NCI-H748 treated with DMSO at 0.1 percent for 48 hours (cell line): ENCODE measurements around the gene PLEKHA8.

Experiments
- DNase-seq: peaks from one replicate; lab custom pipeline; 2025; lab: John Stamatoyannopoulos, UW

Gene PLEKHA8

DNA sequence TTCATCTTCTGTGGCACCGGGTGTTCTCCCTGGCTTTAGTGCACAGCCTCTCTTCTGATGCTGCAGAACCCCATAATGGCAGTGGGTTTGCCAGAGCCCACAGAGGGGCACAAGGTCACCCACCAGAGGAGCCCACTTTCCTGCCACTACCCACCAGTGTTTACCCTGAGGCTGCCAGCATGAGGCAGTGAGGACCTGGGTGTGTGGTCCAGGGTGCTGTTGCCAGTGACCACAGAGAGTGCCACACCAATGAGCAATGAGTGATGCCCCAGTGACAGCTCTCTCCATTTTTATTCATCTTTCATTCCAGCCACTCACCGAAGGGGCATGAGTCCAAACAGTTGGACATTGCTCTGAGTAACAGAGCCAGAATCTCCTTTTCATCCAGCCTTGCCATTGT is 141.4 kb downstream of the PLEKHA8 start:
- no peak for DNase-seq

DNA sequence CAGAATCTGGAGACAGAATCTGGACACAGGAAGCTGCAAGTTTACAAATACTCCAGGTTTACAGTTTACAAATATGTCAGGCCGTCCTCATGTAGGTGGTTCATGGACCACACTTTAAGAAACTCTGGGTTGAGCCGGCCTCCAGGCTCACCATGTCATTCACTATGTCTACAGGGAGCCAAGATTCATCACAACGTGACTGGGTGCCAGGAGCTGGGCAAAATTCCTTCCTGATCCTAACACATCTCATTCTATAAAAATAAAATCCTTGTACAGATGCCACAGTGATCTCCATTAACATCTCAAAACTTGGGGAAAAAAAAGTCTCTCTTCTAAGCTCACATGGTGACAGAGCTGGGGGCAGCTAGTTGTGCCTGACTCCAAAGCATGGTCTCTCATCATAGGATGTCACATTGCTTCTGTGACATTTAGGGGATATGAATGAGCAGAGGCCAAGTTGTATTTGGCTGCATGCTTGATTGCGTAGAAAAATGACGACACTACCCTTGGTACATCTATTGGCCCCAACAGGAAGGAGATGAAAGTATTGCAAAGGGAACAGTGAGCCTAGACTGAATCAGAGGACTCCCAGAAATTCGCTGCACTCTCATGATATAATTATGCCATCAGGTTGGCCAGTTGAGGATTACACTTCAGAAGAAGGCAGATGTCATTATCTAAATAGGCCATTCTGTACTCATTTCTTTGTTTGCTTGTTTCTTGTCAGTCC is 142.4 kb downstream of the PLEKHA8 start:
- DNase-seq, result no peak

DNA sequence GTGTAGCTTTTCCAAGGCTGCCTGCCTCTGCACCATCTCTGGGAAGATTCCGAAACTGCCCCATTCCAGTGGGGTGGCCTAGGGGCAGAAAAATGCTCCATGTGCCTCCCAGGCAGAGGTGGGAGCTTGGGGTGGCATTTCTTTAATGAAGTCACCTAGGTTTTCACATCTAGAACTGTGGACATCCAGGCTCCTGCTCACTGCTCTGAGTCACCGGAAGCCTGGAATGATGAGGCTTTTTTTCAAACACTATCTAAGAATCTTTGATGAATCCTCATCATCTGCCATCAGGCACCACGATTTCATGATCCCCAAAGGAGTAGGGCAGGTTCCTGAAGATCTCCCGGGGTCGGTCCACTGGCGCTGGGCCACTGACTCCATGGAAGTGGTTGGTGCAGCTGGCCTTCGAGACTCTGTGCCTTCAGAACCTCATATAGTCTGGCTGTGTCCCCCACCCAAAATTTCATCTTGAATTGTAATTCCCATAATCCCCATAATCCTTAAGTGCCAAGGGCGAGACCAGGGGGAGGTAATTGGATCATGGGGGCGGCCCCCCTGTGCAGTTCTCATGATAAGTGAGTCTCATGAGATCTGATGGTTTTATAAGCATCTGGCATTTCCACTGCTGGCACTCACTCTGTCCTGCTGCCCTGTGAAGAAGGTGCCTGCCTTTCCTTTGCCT is 143.7 kb downstream of the PLEKHA8 start:
- DNase-seq, result no peak

DNA sequence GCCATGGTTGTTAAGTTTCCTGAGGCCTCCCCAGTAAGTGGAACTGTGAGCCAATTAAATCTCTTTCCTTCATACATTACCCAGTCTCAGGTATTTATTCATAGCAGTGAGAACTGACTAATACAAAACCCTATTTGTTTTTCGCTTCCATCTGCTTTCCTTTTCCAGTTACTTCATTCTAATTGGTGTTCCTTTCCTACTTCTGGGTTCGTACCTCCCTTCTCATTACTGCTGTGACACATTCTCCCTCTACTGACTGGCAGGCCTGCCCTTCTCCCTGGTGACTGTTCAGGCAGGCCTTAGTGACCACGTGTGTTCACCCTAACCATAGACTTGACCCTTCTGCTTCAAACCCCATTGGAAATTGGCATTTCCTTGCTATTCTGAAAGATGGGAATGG is 144.2 kb downstream of the PLEKHA8 start:
- no peak for DNase-seq

DNA sequence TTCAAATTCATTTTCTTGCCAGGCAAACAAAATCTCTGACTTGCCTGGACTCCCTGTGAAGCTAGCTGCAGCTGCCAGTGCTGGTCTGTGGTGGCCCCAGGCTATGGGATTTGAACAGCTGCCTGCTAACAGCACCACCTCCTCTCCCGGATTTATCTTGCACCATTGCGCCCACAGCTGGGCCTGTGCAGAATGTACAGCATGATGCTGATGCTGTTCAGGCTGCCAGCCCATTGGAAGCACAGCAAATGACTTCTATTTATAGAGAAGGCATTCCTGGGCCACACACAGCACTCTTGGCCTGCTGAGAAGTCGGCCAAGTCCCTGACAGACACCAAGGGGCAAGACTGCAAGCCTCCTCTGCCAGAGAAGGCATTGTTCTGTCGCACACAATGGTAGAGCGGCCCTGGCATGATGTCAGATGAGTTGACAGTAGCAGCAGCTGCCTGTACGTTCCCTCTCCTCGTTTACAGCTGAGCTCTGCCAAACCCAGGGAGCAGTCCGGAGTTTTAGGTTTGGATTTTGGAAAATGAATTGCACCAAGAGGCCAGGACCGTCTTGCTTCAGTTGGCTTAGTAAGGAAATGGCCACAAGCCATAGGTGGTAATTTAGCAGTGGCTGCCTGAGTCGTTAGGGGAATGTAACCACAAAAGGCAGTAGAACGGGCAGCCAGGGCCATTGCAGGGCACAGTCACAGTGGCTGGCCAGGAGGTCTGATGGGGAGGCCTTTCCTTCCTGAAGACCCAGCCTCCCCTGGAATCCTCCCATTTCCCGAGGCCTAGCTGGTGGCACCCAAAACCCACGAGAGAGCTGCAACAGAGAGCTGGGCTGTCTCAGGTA is 145.1 kb downstream of the PLEKHA8 start:
- peak; percentile 43 for DNase-seq

DNA sequence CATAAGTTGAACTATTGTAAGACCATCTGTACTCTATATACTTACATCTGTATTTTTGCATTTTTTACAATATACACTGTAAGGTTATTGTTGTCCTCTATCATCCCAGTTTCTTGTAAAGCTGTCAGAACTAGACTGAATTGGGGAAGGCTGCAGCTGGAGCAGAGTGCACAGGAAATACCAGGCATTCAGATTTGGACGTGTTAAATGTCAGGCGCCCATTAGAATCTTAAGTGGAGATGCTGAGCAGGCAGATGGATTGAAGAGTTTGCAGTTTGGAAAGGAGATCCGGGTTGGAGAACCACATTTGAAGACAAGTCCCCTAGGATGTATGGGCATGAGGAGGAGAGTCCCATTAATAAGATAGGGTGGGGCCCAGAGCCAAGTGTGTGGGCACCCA is 147.0 kb downstream of the PLEKHA8 start:
- DNase-seq, result no peak

DNA sequence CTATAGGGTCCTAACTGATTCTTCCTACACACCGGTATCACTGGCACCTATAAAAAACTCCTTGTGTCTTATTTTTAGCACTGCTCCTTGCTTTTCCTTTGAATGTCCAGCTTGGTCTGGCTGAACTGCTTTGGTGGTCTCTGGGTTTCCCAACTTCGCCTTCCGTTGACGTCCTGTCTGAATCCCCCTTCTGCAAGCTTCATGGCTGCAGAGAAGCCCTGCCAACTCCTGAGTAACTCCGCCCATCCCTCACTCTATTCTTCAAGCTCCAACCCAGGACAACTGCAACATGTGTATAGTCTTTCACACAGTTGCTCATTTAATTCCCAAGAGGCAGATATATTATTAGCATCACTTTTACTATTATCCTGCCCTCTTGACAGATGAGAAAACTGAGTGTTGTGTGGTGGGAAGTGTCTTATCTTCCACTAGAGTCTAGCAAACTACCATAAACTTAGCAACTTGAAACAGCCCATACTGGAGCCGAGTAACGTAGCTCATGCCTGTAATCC is 147.5 kb downstream of the PLEKHA8 start:
- no peak for DNase-seq

DNA sequence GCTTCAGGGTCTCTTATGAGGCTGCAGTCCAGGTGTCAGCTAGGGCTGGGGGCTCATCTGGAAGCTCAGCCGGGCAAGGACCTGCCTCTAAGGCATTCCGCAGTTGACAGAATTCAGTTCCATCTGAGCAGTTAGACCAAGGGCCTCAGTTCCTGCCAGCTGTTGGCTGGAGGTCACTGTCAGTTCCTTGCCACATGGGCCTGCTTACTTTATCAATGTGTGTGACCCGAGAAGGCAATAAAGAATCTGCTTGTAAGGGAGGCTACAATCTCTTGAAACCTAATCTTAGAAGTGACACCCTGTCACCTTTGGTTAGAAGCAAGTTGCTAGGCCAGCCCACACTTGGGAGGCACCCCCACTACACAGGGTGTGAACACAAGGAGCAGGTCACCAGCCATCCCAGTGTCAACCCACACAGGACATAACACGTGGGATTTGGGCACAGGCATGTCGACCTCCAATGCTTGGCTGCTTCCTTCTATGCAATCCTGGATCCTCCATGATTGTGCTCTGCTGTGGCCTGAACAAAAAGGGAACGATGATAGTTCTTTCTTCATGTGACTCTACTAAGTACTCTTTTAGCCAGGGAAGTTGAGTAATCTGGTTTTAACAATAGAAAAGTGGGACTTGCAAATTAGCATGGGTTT is 148.4 kb downstream of the PLEKHA8 start:
- no peak for DNase-seq

DNA sequence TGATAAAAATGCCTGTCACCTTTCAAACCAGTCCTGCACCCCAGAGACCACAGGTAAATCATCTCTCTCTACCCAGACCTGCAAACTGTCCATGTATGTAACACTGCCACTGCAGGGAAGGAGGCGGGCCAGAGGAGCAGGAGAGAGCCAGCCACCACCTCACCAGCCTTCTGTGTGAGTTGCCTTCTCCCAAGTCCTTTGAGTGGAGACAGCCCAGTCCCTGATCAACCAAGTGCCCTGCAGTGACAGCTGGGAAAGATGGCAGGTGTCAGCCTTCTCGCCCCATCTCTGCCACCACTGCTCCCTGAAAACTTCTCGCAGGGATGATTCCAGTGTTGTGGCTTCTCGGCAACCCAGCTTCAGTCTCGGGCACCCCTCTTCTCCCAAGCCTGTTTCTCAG is 149.0 kb downstream of the PLEKHA8 start:
- DNase-seq, result no peak

DNA sequence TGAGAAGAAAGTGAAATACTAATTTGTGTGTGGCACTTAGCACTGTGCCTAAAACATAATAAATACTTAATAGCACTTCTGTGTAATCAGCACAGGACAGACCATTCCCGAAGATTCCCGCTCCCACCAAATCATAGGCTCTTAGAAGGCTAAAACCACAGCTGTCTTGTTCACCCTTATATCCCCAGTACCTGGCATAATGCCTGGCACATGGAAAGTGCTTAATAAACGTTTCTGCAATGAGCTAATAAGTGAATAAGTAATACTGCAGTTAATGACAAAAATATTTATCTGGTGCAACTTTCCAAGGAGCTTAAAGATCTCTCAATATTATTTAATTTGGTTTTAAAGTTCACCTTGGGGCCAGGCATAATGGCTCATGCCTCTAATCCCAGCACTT is 149.8 kb downstream of the PLEKHA8 start:
- no peak for DNase-seq

DNA sequence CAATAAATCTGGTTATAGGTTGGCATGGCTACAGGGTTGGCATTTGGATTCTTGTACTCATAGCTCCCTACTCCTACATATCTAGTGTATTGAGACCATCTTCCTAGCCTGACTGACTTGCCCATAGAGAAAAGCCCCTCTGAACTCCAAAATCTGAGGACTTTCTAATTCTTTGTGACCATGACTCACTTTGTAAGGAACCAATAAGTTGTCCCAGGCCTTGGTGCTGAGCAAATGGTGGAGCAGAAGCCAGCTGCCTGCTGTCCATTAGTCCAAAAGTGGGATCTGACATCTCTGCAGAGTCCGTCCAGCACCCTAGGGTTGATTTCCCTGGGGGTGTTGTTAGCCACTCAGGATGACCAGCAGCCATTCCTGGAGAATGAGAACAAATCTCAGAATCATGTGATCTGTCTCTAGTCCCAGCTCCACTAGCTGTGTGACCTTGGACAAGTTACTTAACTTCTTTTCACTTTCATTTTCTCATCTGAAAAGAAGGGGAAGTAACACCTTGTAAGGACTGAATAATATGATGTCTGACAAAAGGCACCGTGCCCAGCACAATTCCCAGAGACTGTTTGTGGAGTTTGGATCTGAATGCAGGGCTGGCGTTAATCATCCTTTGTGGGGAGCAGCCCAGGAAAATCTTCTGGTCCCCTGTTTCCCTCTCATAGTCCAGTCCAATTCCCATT is 150.7 kb downstream of the PLEKHA8 start:
- DNase-seq, result no peak
